Stimulated activated CD4-positive, alpha-beta T cell treated with anti-CD3 and anti-CD28 coated beads, TNF-alpha, amount 100 ng/mL, for 1 hour (primary cell): Measurements from ENCODE around the gene UBE2V1.
"Not testable (repeated sequence)": the region's sequence is repeated elsewhere in the genome, so short reads cannot be mapped to it uniquely, and the experiment has no call there.

ENCODE experiments used
- DNase-seq, 3 donors: peaks; one replicate each; pipeline ENCODE4 v3.0.0-alpha.2; 2020; ENCODE audit warnings: low read depth in 3 of 3, low spot score in 1 of 3

The UBE2V1 gene

DNA sequence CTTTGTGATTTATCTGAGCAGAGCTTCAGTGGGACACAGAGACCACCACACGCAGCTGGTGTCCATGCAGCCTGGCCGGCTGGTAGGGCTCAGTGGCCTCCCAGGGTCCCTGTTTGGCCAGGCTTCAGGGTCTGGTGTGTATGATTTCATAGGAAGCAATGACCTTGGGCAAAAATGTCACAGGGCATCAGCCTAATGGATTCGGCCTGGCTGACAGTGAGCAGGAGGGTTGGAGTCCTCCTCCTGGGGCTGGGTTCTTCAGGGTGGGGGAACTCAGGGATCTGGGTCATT, 47.7 kb downstream of the UBE2V1 start:
- DNase-seq: no peak

DNA sequence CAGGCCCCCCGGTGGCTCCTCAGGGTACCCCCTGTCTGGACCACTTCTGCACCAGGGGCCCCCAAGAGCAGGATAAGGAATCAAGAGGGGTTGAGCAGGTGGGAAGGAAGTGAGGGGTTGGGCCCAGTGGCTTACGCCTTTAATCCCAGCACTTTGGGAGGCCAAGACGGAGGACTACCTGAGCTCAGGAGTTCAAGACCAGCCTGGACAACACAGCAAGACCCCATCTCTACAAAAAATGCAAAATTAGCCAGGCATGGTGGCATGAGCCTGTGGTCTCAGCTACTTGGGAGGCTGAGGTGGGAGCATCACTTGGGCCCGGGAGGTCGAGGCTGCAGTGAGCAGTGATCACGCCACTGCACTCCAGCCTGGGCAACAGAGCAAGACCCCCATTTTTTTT, 49.2 kb downstream of the UBE2V1 start:
- not testable (repeated sequence) for DNase-seq

DNA sequence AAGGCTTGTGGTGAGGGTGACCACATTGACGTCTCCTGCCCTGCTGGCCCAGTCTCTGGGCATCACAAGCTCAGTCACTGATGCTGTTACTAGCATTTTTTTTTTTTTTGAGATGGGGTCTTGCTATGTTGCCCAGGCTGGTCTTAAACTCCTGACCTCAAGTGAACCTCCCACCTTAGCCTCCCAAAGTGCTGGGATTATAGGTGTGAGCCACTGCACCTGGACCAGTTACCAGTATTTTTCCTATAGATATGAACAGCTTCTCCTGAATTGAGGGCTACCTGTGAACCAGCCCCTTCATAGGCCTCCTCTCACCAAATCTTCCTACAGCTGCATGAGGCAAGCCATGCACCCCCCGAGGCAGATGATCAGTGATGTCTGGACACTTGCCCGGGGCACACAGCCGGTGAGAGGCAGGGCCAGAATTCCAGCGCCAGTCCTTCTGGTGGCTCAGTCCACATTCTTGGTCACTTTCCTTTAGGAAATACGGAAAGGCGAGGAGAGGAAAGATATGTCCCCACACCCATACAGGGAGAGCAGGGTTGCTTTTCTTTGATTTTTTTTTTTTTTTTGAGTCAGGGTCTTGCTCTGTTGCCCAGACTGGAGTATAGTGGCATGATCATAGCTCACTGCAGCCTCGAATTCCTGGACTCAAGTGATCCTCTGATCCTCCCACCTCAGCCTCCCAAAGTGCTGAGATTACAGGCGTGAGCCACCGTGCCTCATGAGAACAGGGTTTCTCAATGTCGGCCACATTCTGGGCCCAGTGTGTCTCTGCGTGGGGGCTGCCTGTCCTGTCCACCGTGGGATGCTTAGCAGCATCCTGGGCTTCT, 50.7 kb downstream of the UBE2V1 start:
- DNase-seq: no peak

- DNase-seq: no peak
Observed at GRCh38 chr20:50061151-50062005, 51.6 kb downstream of the UBE2V1 start.

DNA sequence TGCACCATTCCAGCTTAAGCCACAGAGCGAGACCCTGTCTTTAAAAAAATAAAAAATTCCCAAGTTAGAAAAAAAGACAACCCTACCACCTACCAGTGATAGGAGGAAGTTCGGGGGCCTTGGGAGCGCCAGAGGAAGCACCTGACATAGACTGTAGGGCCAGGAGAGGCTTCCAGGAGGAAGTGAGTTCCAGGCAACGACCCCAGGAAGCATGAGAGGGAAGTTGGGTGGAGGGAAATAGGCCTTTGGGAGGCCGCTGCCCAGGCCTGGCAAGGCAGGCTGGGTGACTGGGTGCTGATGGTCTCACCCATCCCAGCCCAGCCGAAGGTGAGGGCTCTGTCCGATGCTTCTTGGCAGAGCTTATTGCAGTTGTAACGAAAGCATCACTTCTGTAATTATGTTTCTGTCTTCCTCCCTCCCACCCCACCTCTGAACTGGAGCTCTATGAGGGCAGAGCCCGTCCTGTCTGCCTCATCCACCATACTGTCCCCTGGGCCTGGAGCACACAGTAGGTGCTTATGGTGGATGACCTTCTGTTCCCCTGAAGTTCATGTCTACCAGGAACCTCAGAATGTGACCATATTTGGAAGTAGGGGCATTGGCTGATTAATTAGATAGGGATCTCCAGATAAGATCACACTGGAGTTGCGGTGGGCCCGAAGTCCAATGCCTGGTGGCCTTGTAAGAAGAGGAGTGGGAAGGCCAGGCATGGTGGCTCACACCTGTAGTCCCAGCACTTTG, 54.1 kb downstream of the UBE2V1 start:
- DNase-seq: no peak

DNA sequence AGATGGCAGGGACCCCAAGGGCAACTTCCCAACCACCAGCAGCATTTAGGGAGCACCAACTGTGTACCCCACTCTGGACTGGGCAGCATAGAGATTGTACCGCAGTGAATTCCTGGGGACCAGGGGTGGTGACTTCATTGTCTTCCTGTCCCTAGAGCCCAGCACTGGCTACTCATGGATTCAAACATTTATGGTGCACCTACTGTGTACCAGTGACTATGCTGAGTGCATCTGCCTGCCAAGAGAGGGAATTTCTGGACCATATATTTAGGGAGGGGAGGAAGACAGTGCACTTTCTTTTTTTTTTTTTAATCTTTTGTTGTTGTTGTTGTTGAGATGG, 55.3 kb downstream of the UBE2V1 start:
- DNase-seq: no peak

DNA sequence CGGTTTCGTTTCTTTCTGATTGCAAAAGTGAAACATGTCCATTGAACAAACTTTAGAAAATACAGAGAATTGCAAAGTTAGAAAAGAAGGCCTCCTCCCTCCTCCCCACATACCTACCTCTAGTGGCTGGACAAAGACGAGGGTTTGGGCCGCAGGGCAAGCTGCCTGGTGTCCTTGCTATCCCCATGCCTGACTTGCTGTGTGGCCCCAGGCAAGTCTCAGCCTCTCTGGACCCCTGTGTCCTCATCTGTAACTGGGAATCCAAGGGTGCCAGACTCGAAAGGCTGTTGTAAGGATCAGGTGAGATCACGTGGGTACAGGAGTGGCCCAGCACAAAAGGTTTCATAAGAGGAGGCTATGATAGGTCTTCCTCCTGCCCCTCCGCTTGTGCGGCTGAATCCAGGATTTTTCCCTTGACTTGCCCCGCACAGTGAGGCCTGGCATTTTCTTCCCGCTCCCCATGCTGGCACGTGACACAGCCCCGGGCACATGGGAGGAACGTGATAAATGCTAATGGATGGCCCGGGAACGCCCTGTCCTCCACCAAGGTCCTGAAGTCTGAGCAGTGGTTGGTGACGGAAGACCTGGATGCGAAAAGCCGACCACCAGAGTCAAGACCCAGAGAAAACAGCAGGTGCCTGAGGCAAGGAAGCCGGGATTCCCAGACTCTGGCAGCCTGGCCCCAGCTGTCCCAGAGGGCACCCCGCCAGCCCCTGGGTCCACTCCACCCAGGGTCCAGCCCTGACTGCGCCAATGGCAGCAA, 55.8 kb downstream of the UBE2V1 start:
- DNase-seq: no peak

DNA sequence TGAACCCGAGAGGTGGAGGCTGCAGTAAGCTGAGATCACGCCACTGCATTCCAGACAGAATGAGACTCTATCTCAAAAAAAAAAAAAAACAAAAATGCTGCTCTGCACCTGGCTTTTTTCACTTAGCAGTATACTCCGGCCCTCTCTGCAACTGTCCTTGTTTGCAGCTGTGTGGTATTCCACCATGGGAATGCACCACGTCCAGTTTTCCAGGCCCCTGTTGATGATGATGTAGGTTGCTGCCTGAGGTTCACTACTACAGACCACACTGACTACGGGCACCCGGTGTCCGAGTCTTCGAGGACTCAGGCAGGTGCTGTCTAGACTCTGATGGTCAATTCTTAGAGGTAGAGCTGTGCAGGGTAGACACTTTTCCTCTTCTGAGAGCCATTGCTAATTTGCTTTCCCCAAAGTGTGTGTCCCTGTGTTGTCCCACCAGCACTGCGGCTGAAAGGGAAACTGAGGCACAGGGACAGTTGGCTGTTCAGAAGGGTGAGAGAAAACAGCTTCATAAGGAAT, 56.5 kb downstream of the UBE2V1 start:
- no peak for DNase-seq

DNA sequence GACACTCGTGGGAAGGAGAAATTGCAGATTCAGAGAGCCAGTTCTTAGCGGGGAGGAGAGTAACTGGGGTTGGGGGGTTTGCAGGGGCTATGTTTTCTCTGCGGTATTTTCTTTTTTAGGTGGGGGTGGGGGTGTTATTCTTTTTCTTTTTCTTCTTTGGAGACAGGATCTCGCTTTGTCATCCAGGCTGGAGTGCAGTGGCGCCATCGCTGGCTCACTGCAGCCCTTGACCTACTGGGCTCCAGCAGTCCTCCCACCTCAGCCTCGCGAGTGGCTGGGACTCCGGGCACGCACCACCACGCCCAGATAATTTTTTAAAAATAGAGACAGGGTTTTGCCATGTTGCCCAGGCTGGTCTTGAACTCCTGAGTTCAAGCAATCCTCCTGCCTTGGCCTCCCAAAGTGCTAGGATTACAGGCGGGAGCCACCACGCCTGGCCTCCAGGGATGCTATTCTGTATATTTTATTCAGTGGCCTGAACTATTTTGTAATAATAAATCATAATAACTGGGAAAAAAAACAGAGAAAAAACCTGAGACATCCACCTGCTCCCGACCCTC, 57.3 kb downstream of the UBE2V1 start:
- no peak for DNase-seq

GRCh38 chr20:50054626-50055511, 58.1 kb downstream of the UBE2V1 start:
- DNase-seq: no peak

DNA sequence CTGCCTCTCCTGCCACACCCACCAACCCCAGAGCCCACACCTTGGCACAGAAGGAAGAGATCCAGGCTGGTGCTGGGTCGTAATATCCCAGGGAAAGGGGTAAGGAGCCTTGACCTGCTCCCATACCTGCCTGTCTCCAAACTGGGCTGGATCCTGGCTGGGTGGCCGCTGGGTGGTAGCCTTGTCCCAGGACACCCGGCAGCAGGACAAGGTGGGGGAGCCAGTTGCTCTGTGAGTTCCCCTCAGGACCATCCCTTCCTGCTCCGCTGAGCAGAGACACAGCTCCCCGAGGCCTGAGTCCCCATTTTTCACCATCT, 58.8 kb downstream of the UBE2V1 start:
- DNase-seq: no peak

DNA sequence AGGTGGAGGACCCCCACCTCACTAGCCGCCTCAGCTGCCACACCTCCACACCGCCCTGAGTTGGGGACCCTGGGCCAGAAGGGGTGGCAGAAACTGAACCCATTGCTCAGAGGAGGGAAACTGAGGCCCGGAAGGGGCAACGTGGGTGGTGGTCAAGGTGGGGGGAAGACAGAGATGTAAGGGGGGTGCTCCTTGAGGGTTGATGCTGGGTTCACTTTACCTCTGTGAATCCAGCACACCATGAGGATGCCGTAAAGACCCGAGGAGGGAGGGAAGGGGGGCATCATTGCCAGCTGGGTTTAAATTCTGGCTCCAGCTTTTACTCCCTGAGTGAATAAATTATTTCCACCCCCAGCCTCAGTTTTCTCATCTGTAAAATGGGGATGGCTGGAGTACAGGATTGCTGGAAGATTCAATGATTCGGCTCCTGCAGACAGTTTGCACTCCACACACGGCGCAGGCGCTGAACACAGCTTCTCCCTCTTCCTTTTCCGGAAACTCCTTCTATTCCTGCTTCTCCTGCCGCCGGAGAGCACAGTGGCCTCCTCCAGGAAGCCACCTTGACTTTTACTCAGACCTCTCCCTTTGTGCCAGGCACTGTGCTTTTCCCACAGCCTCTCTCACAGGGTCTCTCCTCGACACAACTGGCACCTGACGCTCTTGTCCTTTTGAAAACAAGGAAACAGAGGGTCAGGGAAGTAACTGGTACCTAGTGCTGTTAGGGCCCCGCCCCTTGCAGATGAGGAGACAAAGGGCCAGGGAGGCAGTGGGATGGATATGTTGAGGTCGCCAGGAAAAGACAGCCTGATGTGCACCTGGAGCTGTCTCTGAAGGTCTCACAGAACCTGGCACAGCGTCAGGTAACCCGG, 59.4 kb downstream of the UBE2V1 start:
- DNase-seq: no peak

DNA sequence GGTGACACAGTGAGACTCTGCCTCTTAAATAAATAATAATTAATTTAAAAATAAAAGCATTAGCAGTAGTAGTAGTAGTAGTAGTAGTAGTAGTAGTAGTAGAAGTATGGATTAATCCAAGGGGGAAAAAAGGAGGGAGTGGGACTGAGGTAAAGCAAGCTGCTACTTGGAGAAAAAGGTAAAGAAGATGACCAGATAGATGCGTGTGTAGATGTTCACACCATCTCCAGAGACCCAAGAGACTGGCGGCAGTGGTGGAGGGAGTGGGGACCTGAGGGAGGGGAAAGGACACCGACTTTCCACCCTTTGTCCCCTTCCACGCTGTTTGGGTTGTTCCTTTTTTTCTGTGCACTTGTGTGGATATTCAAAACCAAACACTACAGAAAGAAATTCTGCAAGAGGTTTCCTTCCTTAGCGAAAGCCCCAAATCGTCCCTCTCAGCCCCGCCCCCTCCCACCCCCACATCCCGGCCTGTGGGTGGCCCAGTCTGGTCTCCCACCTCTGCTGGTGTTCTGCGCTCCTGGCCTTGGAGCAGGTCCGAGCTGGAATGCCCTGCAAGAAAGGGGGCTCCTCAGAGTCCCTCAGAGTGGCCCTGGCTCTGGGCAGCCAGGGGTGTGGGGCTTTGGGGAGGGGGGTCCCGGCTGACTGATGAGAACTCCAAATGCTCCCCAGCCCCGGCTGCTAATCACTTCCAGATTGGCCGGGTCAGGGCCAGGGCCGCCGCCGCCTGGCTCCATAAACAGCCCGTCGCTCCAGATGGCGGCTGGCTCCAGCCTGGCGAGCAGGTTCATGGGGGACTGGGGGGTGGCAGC, 60.2 kb downstream of the UBE2V1 start:
- DNase-seq: no peak

DNA sequence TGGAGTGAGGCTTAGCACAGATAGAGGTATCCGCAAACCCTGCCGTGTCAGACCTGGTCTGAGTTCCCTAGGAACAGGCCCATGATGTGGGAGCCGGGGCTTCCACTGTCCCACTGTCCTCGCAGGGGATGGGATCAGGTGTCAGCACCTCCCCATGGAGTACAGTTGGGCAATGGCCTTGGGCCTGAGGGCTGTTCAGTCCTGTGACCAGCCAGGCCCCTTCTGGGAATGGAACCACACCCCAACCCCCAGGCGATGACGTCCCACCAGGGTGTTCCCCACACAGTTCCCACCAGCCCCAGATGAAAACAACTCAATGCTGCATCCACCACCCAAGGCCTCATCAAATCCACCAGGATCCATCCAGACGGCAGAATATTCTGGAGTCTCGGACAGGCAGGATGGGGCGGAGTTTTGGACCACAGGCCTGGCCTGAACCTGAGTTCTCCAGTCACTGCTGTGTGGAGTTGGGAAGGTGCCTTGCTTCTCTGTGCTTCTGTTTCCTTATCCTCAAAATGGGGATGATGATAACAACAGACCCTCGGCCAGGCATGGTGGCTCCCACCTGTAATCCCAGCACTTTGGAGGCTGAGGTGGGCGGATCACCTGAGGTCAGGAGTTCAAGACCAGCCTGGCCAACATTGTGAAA, 62.2 kb downstream of the UBE2V1 start:
- no peak for DNase-seq

DNA sequence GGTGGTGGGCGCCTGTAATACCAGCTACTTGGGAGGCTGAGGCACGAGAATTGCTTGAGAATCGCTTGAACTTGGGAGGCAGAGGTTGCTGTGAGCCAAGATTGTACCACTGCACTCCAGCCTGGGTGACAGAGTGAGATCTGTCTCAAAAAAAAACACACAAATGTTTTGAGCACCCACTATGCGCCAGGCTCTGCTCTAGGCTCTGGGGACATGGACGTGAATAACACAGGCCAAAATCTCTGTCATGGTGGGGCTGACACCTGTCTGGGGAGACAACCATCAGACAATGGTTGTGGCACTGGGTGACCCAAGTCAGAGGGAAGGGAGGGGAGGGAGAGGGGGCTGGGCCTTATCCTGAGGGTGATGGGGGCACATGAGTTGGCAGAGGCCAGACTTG, 62.7 kb downstream of the UBE2V1 start:
- DNase-seq: no peak

DNA sequence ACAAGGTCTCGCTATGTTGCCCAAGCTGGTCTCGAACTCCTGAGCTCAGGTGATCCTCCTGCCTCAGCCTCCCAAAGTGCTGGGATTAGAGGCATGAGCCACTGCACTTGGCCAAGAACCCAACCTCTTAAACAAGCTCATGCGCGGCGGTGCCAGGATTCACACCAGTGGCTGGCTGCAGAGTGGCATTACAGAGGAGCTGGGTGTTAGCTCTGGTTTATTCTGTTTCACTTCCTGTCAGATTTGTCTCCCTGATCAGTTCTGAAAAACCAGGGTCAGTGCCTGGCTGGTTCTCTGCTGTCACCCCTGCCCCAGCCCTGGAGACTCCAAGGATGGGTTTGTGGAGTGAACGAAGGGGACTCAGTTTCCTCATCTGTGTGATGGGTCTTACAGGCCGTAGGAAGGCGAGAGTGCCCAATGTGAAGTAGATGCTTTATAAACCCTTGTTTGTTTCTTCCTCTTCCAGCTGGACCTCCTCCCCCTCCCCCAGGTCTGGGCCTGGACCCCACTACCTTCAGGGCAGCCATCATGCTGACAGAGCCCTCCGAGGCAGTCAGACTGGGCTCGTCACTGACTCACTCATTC, 63.4 kb downstream of the UBE2V1 start:
- DNase-seq: no peak
